Measurements from ENCODE around the gene ME3.
A peak's percentile ranks its signal among the peaks of the same experiment; 100 is the strongest.

ME3 gene

GRCh38 chr11:86692746-86693145, 20.3 kb upstream of the ME3 start:
- DNase-seq (ENCODE audit: low spot score): no peak

GRCh38 chr11:86692317-86692716, 19.9 kb upstream of the ME3 start:
- no peak for DNase-seq (ENCODE audit: low spot score)

GRCh38 chr11:86688398-86689179, 16.2 kb upstream of the ME3 start:
- no peak for DNase-seq (ENCODE audit: low spot score)

- DNase-seq (ENCODE audit: low spot score): no peak
Observed at GRCh38 chr11:86687185-86687778, 14.9 kb upstream of the ME3 start.

- no peak for DNase-seq (ENCODE audit: low spot score)
Observed at GRCh38 chr11:86686531-86686930, 14.1 kb upstream of the ME3 start.

- no peak for DNase-seq (ENCODE audit: low spot score)
Observed at GRCh38 chr11:86681483-86681756, 9.0 kb upstream of the ME3 start.

- no peak for DNase-seq (ENCODE audit: low spot score)
Observed at GRCh38 chr11:86680716-86681482, 8.5 kb upstream of the ME3 start.

GRCh38 chr11:86678823-86679222, 6.4 kb upstream of the ME3 start:
- no peak for DNase-seq (ENCODE audit: low spot score)

- DNase-seq (ENCODE audit: low spot score): no peak
Observed at GRCh38 chr11:86678296-86678695, 5.9 kb upstream of the ME3 start.

GRCh38 chr11:86676533-86677154, 4.2 kb upstream of the ME3 start:
- DNase-seq (ENCODE audit: low spot score): peak; percentile 23

- no peak for DNase-seq (ENCODE audit: low spot score)
Observed at GRCh38 chr11:86676010-86676409, 3.6 kb upstream of the ME3 start.

- DNase-seq (ENCODE audit: low spot score): no peak
Observed at GRCh38 chr11:86675017-86675416, 2.6 kb upstream of the ME3 start.

- no peak for DNase-seq (ENCODE audit: low spot score)
Observed at GRCh38 chr11:86673872-86674750, 1.7 kb upstream of the ME3 start.

- DNase-seq (ENCODE audit: low spot score): no peak
Observed at GRCh38 chr11:86673055-86673843, 833 bp upstream of the ME3 start.

- no peak for DNase-seq (ENCODE audit: low spot score)
Observed at GRCh38 chr11:86671531-86672006, 847 bp downstream of the ME3 start.

- DNase-seq (ENCODE audit: low spot score): no peak
Observed at GRCh38 chr11:86670911-86671310, 1.5 kb downstream of the ME3 start.

GRCh38 chr11:86670181-86670580, 2.2 kb downstream of the ME3 start:
- DNase-seq (ENCODE audit: low spot score): no peak

- DNase-seq (ENCODE audit: low spot score): no peak
Observed at GRCh38 chr11:86669424-86669823, 3.0 kb downstream of the ME3 start.

- DNase-seq (ENCODE audit: low spot score): no peak
Observed at GRCh38 chr11:86668929-86669328, 3.5 kb downstream of the ME3 start.

GRCh38 chr11:86666193-86666592, 6.2 kb downstream of the ME3 start:
- no peak for DNase-seq (ENCODE audit: low spot score)

- no peak for DNase-seq (ENCODE audit: low spot score)
Observed at GRCh38 chr11:86664930-86665329, 7.5 kb downstream of the ME3 start.

Measured in hematopoietic multipotent progenitor cell treated with erythropoietin and hydrocortisone succinate and interleukin-3 and kit ligand, for 17 days (in vitro differentiated cells).